GM21515 (cell line): ENCODE data around the gene ZDHHC14.

Experiments used
- ATAC-seq: cut with Tn5 transposase; IDR thresholded peaks from one replicate; pipeline ENCODE4 v1.9.1; 2021; ENCODE audit not compliant: unreplicated experiment

ZDHHC14 gene

DNA sequence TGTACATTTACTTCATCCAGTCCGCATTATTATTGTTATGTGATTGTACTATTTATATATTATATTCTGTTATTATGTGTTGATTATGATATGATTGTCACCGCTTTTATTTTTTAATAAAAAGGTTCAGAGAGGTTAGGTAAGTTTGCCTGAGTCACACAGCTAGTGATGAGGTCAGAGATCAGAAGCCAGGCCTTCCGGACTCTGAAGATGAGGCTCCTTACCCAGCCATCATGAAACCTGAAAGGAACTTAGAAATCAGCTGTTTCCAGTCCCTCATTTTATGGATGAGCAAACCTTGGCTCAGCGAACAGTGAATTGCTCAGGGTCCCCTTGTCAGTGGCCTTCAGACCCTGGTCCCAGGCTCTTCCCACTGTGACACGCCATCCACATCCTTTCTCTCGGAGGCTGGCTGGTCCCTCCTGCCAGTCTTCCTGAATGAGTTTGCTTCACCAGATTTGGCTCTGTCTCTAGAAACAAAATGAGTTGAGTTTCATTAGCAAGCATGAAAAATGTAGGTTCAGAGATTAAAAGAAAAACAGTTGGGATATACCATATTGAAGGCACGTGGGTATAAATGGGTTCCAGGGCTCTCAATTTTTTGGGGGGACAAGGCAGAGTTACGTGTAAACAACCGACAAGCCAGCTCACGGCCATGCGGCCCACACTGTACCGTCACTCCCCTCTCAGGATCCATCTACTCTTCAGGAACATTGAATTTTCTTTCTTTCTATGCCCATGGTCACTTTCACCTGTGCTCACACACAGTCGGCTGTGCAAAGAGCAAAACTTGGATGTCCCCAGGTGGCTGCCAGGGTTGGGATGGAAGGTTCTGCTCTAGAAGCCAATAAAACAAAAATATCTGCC is 132.9 kb downstream of the ZDHHC14 start:
- no peak for ATAC-seq

DNA sequence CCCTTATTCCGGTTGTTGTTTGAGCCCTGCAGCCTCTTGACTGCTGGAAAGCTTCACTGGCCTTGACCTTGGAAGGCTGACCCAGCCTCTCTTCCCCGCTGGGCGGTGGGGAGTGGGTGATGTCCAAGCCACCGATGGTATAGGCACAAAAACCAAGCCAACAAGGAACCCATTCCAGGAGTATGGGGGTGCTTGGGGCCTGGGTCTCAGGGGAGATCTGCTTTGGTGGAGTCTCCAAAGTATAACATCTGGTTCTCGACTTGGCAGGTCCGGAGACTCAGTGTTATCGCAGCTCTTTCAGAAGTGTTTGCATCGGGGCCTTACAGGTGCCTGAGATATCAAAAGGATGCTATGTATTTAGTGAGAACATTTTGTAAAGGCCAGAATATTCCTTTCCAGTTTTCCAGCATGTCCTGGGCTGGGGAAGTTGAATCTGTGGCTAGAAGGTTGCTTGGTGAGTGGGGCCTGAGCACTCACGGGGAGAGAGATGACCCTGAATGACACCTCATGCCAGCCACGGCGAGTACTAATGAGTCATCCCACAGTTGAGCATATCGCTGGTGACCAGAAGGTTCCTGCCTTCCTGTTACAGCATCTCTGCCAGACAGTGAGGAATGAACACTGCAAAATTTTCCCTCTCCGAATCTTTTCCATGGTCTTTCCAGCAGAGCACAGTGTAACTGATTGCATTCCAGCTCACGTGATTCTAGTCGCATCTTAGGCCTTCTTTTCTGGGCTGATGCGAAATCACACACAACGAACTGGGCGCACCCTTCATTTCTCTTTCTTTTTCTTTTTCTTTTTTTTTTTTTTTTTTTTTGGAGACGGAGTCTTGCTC is 133.9 kb downstream of the ZDHHC14 start:
- no peak for ATAC-seq

GRCh38 chr6:157516319-157517026 is 135.5 kb downstream of the ZDHHC14 start:
- no peak for ATAC-seq

GRCh38 chr6:157517601-157518359 is 136.8 kb downstream of the ZDHHC14 start:
- ATAC-seq = no peak

- no peak for ATAC-seq
These were observed 137.6 kb downstream of the ZDHHC14 start for GRCh38 chr6:157518397-157519250.

- ATAC-seq = no peak
These were observed 138.5 kb downstream of the ZDHHC14 start for GRCh38 chr6:157519255-157520116.

DNA sequence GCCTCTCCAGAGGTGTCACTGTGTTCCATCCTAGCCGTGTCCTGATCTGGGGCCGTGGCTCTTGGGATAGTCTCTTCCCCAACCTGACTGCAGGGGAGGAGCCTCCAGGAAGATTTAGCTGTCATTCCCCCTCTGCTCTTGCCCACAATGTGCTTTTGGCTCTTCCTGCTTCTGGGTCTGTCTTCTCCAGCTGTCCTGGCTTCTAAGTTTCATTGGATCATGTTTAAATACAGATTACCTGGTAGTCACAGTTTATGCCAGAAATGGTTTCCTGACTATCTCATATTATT is 139.1 kb downstream of the ZDHHC14 start:
- no peak for ATAC-seq

DNA sequence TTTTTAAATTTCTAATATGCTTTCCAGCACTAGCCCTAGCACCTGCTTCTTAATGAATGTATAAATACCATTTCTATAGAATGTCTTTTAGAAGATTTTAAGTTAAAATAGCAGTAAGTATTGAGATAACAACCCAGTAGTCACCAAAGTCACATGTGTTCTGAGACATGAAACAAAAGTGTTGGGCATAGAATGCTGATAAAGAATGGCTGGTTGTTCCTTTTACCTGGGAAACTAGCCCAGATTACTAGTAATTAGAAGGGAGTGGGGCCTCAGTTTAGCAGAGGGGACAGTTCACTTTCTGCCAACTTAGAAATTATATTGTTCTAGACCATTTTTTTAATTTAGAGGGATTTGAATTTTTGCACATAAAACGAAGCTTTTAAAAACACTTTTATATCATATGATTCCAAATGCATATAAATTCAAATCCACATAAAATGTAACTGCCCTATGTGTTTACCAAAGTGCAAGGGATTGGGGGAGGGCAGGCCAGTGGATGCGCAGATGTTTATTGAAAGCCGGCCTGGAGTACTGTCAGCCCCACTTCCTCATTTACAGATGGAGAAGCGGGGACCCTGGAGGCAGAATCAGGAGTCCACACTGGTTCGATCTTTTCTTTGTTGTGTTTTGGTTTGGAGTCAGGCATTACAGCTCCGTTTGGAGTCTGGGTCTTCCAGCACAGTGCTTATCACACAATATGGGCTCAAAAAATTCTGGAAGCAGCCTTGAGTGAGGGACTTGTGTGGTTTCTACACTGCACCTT is 139.8 kb downstream of the ZDHHC14 start:
- no peak for ATAC-seq

- no peak for ATAC-seq
These were observed 140.7 kb downstream of the ZDHHC14 start for GRCh38 chr6:157521362-157522335.

DNA sequence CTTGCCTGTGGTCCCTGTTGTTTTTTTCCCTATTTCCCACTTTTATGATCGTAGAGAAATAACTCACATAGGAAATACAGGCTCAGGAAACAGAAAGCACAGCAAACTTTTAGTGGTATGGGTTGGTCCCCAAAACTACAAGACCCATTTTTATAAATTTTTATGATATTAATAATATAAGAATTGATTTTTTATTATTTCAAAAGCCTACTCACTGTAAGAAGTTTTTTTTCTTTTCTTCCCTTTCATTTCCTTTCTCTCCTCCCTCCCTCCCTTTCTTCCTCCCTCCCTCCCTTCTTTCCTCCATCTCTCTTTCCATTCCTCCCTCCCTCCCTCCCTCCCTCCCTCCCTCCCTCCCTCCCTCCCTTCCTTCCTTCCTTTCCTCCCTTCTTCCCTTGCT is 141.5 kb downstream of the ZDHHC14 start:
- ATAC-seq = no peak

DNA sequence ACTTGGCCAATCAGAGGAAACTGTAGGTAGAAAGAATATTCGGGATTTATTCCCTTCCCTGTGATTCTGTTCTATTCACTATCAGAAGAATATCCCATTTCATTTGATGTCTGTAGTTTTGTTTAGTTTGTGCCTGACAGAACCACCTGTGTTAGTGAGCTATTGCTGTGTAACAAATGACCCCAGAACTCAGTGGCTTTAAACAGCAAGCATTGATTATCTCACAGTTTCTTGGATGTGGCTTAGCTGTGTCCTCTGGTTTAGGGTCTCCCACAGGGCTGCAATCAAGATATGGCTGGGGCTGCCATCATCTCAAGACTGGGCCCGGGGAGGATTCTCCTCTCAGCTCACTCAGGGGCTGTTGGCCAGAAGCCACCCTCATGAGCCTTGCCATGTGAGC is 143.7 kb downstream of the ZDHHC14 start:
- no peak for ATAC-seq

DNA sequence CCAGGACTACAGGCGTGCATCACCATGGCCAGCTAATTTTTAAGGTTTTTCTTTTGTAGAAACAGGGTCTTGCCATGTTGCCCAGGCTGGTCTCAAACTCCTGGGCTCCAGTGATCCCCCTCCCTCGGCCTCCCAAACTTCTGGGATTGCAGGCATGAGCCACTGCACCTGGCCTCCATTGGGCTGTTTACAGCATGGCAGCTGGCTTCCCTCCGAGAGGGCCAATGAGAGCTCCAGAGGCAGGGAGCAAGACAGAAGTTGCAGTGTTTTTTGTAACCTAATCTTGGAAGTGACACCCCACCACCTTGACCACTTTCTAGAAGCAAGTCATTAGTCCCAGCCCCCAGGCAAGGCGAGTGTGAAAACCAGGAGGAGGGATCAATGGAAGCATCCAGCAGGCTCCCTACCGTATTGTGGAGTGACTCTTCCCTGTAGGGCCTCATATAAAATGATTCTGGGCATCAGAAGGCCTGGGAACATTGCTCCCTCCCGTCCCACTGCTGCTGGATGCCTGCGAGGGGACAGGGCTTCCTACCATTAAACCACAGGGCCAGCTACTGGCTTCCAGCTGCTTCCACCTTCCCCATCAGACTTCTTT is 144.4 kb downstream of the ZDHHC14 start:
- ATAC-seq = no peak

DNA sequence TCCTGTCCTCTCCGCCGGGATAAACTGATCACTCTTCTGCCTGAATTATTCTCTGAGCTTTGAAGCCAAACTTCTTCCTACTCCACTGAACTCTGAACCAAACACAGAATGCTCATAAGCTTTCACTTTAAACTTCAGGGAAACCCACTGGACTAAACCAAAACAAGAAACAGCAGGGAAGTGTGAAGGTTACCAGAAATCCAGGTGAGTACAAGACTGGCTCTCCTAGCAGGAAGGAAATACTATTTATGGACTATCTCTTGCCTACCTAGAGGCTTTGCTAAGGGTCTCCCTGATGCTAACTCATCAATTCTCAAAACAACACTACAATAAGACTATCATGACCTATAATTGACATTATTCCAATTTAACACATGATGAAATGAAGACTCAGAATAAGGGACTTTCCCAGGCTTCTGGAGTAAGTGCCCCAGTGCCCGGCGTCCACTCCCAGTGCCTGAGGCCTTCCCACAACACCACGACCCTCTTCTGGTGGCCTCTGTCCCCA is 145.0 kb downstream of the ZDHHC14 start:
- no peak for ATAC-seq

DNA sequence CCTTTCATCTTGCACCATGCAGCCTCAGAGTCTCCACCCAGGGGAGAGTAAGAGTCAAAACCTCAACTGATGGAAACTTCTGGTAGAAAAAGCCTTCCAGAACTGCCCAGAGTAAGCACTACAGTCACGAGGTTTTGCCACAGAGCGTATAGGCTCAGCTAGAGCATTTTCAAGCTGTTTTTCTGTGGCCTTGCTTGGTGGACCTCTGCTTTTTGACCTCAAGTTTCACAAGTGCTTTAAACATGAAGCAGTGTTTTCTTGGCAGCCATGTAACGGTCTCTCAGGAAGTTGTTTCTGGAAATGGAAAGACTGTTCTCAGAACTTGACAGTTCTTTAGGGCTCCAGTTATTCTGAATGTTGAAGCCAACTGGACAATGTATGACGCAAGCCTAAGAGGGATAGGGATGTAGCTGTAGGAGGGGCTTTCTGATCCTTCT is 146.5 kb downstream of the ZDHHC14 start:
- ATAC-seq = no peak

DNA sequence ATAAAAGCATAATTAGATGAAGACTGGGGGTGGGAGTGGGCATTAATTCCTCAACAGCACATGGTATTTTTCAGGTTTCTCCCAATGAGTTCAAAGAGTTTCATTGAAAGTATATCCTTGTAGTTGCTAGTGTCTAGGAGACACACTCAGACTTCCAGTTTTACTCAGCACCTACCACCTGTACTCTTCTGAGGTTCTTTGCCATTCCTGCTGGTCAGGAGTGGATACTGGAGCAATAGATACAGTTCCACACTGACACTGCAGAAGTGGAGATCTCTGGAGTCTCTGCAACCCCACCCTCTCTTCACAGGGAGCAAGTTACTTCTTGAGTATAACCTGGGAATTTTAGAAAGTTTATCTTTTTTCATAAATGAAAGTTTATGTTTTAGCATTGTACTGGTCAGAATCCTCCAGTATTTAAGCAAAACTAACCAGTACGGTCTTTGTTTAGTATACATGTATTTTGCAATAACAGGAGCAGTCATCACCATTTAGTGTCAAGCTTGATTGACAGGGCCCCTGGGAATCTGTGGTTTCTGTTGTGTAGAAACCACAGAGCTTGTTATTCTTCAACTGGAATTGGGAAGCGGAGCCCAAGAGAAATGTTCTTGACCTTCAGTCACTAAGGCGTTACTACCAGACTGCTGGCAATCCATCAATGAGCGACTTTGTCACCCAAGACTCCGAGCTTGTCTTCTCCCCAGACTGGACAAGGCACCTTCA is 148.1 kb downstream of the ZDHHC14 start:
- no peak for ATAC-seq

- ATAC-seq = no peak
These were observed 148.7 kb downstream of the ZDHHC14 start for GRCh38 chr6:157529654-157530039.
